SK-N-SH (cell line): ENCODE results near the gene KLF7. TPM values are rescaled to one million over a fixed set of nuclear protein-coding genes. Genes with fewer than 3 reads are reported as not detected.

ENCODE experiments used
- CTCF ChIA-PET: fragments of 300-600, 350-600 bp; formaldehyde crosslinking; extraction: SDS; loops from one replicate; lab custom pipeline; 2021; lab: Yijun Ruan, JAX
- POLR2A ChIA-PET: fragments of 350-600 bp; sonication (Branson Sonifier 250); formaldehyde crosslinking; extraction: SDS; loops from one replicate; lab custom pipeline; 2020; ENCODE audit warnings: antibody characterized with exemption, inconsistent platforms; lab: Yijun Ruan, JAX
- DNase-seq: peaks from one replicate; pipeline ENCODE4 v3.0.0; 2012
- H2AFZ ChIP-seq: fragments of 200-600 bp; sonication (generic); 2 replicates; pipeline ENCODE4 v1.8.1; 2016; ENCODE audit warnings: antibody characterized with exemption, mild to moderate bottlenecking, low read depth
- H3F3A ChIP-seq: fragments of 200-600 bp; sonication (generic); replicated peaks from 2 replicates; pipeline ENCODE3; 2016; ENCODE audit warnings: antibody characterized with exemption, mild to moderate bottlenecking; ENCODE audit not compliant: insufficient read depth
- H3K27ac ChIP-seq, 2 experiments: fragments of 200-500 bp in 1 of 2; fragments of 200-600 bp in 1 of 2; sonication (Bioruptor generic) in 1 of 2; sonication (generic), shearing (Covaris generic) in 1 of 2; 2 replicates each; pipeline versions ENCODE4 v1.5.1 to v1.6.1; 2014 to 2016; ENCODE audit warnings: low read depth in 2 of 2, inconsistent platforms in 1 of 2, low read length in 1 of 2, mild to moderate bottlenecking in 1 of 2, mixed read lengths in 1 of 2
- H3K27me3 ChIP-seq: fragments of 200-600 bp; sonication (generic), shearing (Covaris generic); 2 replicates; pipeline ENCODE4 v1.6.1; 2016; ENCODE audit warnings: mixed run types; ENCODE audit not compliant: insufficient read depth
- H3K36me3 ChIP-seq, 2 experiments: fragments of 200-500 bp in 1 of 2; fragments of 200-600 bp in 1 of 2; sonication (Bioruptor generic) in 1 of 2; sonication (generic) in 1 of 2; replicated peaks in 1 of 2; 2 replicates each; pipeline versions ENCODE3 to v1.5.1; 2014 to 2016; ENCODE audit warnings: low read length in 1 of 2, mild to moderate bottlenecking in 1 of 2; ENCODE audit not compliant: insufficient read depth in 2 of 2, control insufficient read depth in 1 of 2
- H3K4me1 ChIP-seq, 2 experiments: fragments of 200-500 bp in 1 of 2; fragments of 200-600 bp in 1 of 2; sonication (Bioruptor generic) in 1 of 2; sonication (generic), shearing (Covaris generic) in 1 of 2; 2 replicates each; pipeline versions ENCODE4 v1.5.1 to v1.6.1; 2014 to 2016; ENCODE audit warnings: low read depth in 1 of 2, low read length in 1 of 2, mixed run types in 1 of 2; ENCODE audit not compliant: insufficient read depth in 2 of 2, control insufficient read depth in 1 of 2
- H3K4me2 ChIP-seq: fragments of 200-600 bp; sonication (generic), shearing (Covaris generic); 2 replicates; pipeline ENCODE4 v1.6.1; 2017; ENCODE audit warnings: mixed run types
- H3K4me3 ChIP-seq, 2 experiments: fragments of 200-500 bp in 1 of 2; fragments of 200-600 bp in 1 of 2; sonication (Bioruptor generic) in 1 of 2; sonication (generic), shearing (Covaris generic) in 1 of 2; 2 replicates each; pipeline versions ENCODE4 v1.5.1 to v1.8.1; 2014 to 2016; ENCODE audit warnings: low read depth in 2 of 2, inconsistent platforms in 1 of 2, low read length in 1 of 2, mild to moderate bottlenecking in 1 of 2, mixed read lengths in 1 of 2, moderate library complexity in 1 of 2
- H3K79me2 ChIP-seq: fragments of 200-600 bp; sonication (generic); 2 replicates; pipeline ENCODE4 v1.8.1; 2017; ENCODE audit warnings: mild to moderate bottlenecking; ENCODE audit not compliant: insufficient read depth
- H3K9ac ChIP-seq: fragments of 200-600 bp; sonication (generic); 2 replicates; pipeline ENCODE4 v1.6.1; 2017; ENCODE audit warnings: mixed run types
- H3K9me2 ChIP-seq: fragments of 200-600 bp; sonication (generic); 2 replicates; pipeline ENCODE4 v1.6.1; 2017; ENCODE audit warnings: mixed run types
- H3K9me3 ChIP-seq: fragments of 200-600 bp; sonication (generic); 2 replicates; pipeline ENCODE4 v1.6.1; 2017; ENCODE audit warnings: mixed run types, mild to moderate bottlenecking, moderate library complexity
- H4K20me1 ChIP-seq: fragments of 200-600 bp; sonication (generic); 2 replicates; pipeline ENCODE4 v1.6.1; 2017; ENCODE audit warnings: mild to moderate bottlenecking, mixed run types; ENCODE audit not compliant: insufficient read depth
- FOSL2 ChIP-seq: IDR thresholded peaks from 2 replicates; pipeline ENCODE4 v1.4.0; 2012; ENCODE audit warnings: low read depth, mild to moderate bottlenecking, moderate library complexity, borderline replicate concordance
- FOXJ3 ChIP-seq: sonication (generic); formaldehyde crosslinking; IDR thresholded peaks from 2 replicates; pipeline ENCODE4 v1.5.1; 2020; ENCODE audit warnings: mild to moderate bottlenecking, missing genetic modification reagents
- FOXM1 ChIP-seq: IDR thresholded peaks from 2 replicates; pipeline ENCODE4 v1.4.0; 2012; ENCODE audit warnings: low read depth, mild to moderate bottlenecking
- GATA2 ChIP-seq: sonication (generic); formaldehyde crosslinking; IDR thresholded peaks from 2 replicates; pipeline ENCODE4 v1.5.0; 2020; ENCODE audit warnings: mild to moderate bottlenecking, missing genetic modification reagents
- MXI1 ChIP-seq: IDR thresholded peaks from 2 replicates; pipeline ENCODE4 v1.6.1; 2012; ENCODE audit warnings: mild to moderate bottlenecking, low read depth, low read length, improper control_type of control experiment
- NRF1 ChIP-seq: IDR thresholded peaks from 2 replicates; pipeline ENCODE4 v1.6.1; 2012; ENCODE audit warnings: low read depth, mild to moderate bottlenecking, low read length
- RAD21 ChIP-seq: IDR thresholded peaks from 2 replicates; pipeline ENCODE4 v1.6.1; 2012; ENCODE audit warnings: mild to moderate bottlenecking, low read length
- RCOR1 ChIP-seq: fragments of 150-350 bp; IDR thresholded peaks from 2 replicates; pipeline ENCODE4 v1.6.1; 2017; ENCODE audit warnings: antibody characterized with exemption, low read length
- RFX5 ChIP-seq: IDR thresholded peaks from 2 replicates; pipeline ENCODE4 v1.6.1; 2012; ENCODE audit warnings: mild to moderate bottlenecking, improper control_type of control experiment, low read length
- SMC3 ChIP-seq: IDR thresholded peaks from 2 replicates; pipeline ENCODE4 v1.6.1; 2012; ENCODE audit warnings: low read depth, low read length, improper control_type of control experiment
- TCF12 ChIP-seq: IDR thresholded peaks from 2 replicates; pipeline ENCODE4 v1.4.0; 2012
- TEAD4 ChIP-seq: IDR thresholded peaks from 2 replicates; pipeline ENCODE4 v1.4.0; 2012; ENCODE audit warnings: mild to moderate bottlenecking, borderline replicate concordance; ENCODE audit not compliant: insufficient read depth
- WGBS: methylation state at CpG from one replicate; pipeline ENCODE4 v1.1.6; 2017; ENCODE audit warnings: low lambda C conversion rate; 5-methylcytosine and 5-hydroxymethylcytosine counted together
- polyA plus RNA-seq, 3 experiments: library from polyadenylated mRNA; depleted of rRNA; stranded (reverse); fragments of >200 nt; gene quantifications; 2 replicates each; pipeline ENCODE4 v1.2.3, GENCODE V29; 2012
- TF ChIP-seq, protein P1 (sequence below): IDR thresholded peaks from 2 replicates; pipeline ENCODE4 v1.4.0; 2012; ENCODE audit warnings: low read depth, borderline replicate concordance
- TF ChIP-seq, protein P2 (sequence below): IDR thresholded peaks from 2 replicates; pipeline ENCODE4 v1.4.0; 2012; ENCODE audit warnings: low read depth

Gene KLF7
- polyA plus RNA-seq, 1 of the 3 experiments (the other 2 are of a cell fraction): 7.5 TPM

DNA sequence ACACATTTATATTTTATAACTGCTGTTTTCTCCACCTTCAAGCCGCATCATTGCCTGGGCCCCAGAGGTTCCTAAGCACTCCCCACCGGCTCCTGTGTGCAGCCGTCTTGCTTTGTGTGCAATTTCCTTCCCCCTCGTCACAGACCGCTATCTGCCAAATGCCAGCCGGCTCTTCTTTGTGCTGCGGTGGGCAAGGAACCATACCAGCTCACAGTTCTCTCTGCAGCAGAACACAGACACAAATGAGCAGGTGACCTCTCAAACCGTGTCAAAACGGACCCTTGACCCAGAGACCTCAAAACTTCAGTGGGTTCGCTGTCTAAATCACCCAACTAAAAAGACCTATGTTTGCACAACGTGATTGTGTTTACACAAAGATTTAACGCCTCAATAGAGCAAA, 58.2 kb downstream of the KLF7 start:
- ChIA-PET POLR2A (interaction anchor here (1.2 to 1.4 kb wide), 3 partner anchors 34 to 124 kb away, joined by 3 to 5 read pairs (median 4); partner anchors contain the start of gene KLF7), CTCF (interaction anchor here (0.7 to 3.1 kb wide), 5 partner anchors 8 to 366 kb away, joined by 3 to 23 read pairs (median 4); no protein-coding TSS in a partner anchor)

DNA sequence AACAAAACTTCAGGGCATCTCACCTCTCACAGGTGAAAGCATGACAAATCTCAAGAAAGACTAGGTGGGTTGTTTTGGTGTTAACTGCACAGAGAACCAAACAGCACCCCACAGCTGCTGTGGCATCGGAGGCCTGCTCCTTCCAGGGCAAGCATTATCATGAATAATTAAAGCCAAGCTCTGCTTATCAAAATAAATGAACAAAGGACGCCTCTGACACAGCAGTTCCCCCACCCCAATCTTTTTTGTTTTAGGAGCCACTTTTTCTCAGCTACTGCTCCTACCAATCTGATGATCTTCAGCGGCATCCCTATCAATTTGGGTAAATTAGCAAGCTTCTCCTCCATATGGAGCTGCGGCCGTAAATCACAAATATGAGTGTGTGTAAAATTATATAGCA, 58.6 kb downstream of the KLF7 start:
- ChIA-PET POLR2A (interaction anchor here (1.2 to 1.6 kb wide), 4 partner anchors 33 to 125 kb away, joined by 3 to 5 read pairs (median 4); partner anchors contain the start of gene KLF7), CTCF (interaction anchor here (0.7 to 3.1 kb wide), 8 partner anchors 9 to 366 kb away, joined by 3 to 23 read pairs (median 4); partner anchors contain the start of gene KLF7)
- Histone ChIP-seq H3K36me3 (peaks cover 43 to 69% of the 10 kb centered on the region in 2 experiments), H3F3A (peaks cover 8% of the 10 kb centered on the region), H2AFZ (no peak overlapping the region), H3K9me3 (no peaks in the 10 kb centered on the region), H3K9me2 (no peaks in the 10 kb centered on the region), H3K79me2 (peaks cover 99% of the 10 kb centered on the region), H3K9ac (no peak overlapping the region), H3K4me3 (no peak overlapping the region), H3K4me1 (peaks cover 0 to 47% of the 10 kb centered on the region in 2 experiments; a peak in 2 of 4 replicates), H3K27ac (peak overlapping the region in 1 of 2 experiments; percentile 87; a peak in 2 of 4 replicates), H3K4me2 (no peak overlapping the region), H3K27me3 (no peaks in the 10 kb centered on the region), H4K20me1 (peaks cover 89% of the 10 kb centered on the region)
- TF ChIP-seq FOXJ3 (no peak), FOXM1 (no peak), GATA2 (no peak)
- TF ChIP-seq, protein P1, sequence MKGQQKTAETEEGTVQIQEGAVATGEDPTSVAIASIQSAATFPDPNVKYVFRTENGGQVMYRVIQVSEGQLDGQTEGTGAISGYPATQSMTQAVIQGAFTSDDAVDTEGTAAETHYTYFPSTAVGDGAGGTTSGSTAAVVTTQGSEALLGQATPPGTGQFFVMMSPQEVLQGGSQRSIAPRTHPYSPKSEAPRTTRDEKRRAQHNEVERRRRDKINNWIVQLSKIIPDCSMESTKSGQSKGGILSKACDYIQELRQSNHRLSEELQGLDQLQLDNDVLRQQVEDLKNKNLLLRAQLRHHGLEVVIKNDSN: no peak
- WGBS: 74% methylated on average over 5 of the region's 5 CpGs
- peak; percentile 28 for DNase-seq

More for the DNA sequence above, 58.2 kb downstream of the KLF7 start:
- Histone ChIP-seq H3K36me3 (peaks cover 43 to 69% of the 10 kb centered on the region in 2 experiments), H3K9ac (no peak overlapping the region), H3K4me1 (peaks cover 0 to 47% of the 10 kb centered on the region in 2 experiments; a peak in 2 of 4 replicates), H3K27me3 (no peaks in the 10 kb centered on the region), H2AFZ (no peak overlapping the region), H3K9me3 (no peaks in the 10 kb centered on the region), H3K27ac (peak overlapping the region in 1 of 2 experiments; percentile 87; a peak in 2 of 4 replicates), H3K4me2 (no peak overlapping the region), H3F3A (peaks cover 12% of the 10 kb centered on the region), H3K4me3 (no peak overlapping the region), H3K79me2 (peaks cover 99% of the 10 kb centered on the region), H3K9me2 (no peaks in the 10 kb centered on the region), H4K20me1 (peaks cover 89% of the 10 kb centered on the region)
- WGBS: 78% methylated on average over 12 of the region's 12 CpGs
- TF ChIP-seq FOSL2: no peak
- TF ChIP-seq RFX5: no peak
- TF ChIP-seq TCF12: no peak
- TF ChIP-seq RAD21: peak; percentile 12; the same call in 1 of the 2 replicates
- no peak for TF ChIP-seq TEAD4
- TF ChIP-seq NRF1: no peak
- TF ChIP-seq, protein P2, sequence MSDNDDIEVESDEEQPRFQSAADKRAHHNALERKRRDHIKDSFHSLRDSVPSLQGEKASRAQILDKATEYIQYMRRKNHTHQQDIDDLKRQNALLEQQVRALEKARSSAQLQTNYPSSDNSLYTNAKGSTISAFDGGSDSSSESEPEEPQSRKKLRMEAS: no peak
- no peak for TF ChIP-seq FOXM1
- no peak for TF ChIP-seq SMC3
- TF ChIP-seq MXI1: peak; percentile 54; the same call in 1 of the 2 replicates
- no peak for TF ChIP-seq RCOR1
- peak; percentile 55 for DNase-seq
